Immature natural killer cell (primary cell): ENCODE data around the gene DEGS2. TPM values are rescaled to one million over a fixed set of nuclear protein-coding genes. Genes with fewer than 3 reads are reported as not detected.

Experiments
- DNase-seq, 3 donors: peaks; one replicate each; pipeline ENCODE4 v3.0.0; 2022; ENCODE audit warnings: mixed read lengths in 1 of 3
- H3K27ac Mint-ChIP-seq, 6 donors: one replicate each; pipeline ENCODE4 v1.8.0; 2020; ENCODE audit warnings: mixed read lengths in 6 of 6, mild to moderate bottlenecking in 5 of 6, inconsistent platforms in 4 of 6, moderate library complexity in 3 of 6
- H3K27me3 Mint-ChIP-seq, 3 donors: one replicate each; pipeline ENCODE4 v1.8.0; 2020 to 2021; ENCODE audit warnings: low read depth in 3 of 3, mild to moderate bottlenecking in 3 of 3, mixed read lengths in 3 of 3, moderate library complexity in 3 of 3, inconsistent platforms in 1 of 3
- H3K36me3 Mint-ChIP-seq, 3 donors: one replicate each; pipeline ENCODE4 v1.8.0; 2020; ENCODE audit warnings: mixed read lengths in 3 of 3, inconsistent platforms in 2 of 3, mild to moderate bottlenecking in 2 of 3
- H3K4me1 Mint-ChIP-seq, 2 donors: one replicate each; pipeline ENCODE4 v1.8.0; 2020; ENCODE audit warnings: inconsistent platforms in 2 of 2, mild to moderate bottlenecking in 2 of 2, mixed read lengths in 2 of 2, moderate library complexity in 1 of 2
- H3K4me3 Mint-ChIP-seq, 5 donors: one replicate each; pipeline ENCODE4 v1.8.0; 2020; ENCODE audit warnings: mild to moderate bottlenecking in 5 of 5, mixed read lengths in 5 of 5, inconsistent platforms in 3 of 5, moderate library complexity in 3 of 5
- H3K9me3 Mint-ChIP-seq, 6 donors: one replicate each; pipeline ENCODE4 v1.8.0; 2020; ENCODE audit warnings: mild to moderate bottlenecking in 6 of 6, mixed read lengths in 6 of 6, inconsistent platforms in 4 of 6, moderate library complexity in 3 of 6
- polyA plus RNA-seq, 3 donors: library from polyadenylated mRNA; unstranded; fragments of 300-500 nt; fragmentation: Illumina TruSeq; gene quantifications; one replicate each; pipeline ENCODE4 v1.2.3, GENCODE V29; 2021

The DEGS2 gene
- polyA plus RNA-seq, 3 donors from 2014 or later: 7.8 to 21.7 (median 12.1) TPM

GRCh38 chr14:100117026-100117425 lies 42.4 kb downstream of the DEGS2 start:
- peaks cover 4 to 30% (median 18%) of the 10 kb centered on the region in 3 donors for H3K36me3 Mint-ChIP-seq
- H3K9me3 Mint-ChIP-seq: no peaks in the 10 kb centered on the region
- H3K27me3 Mint-ChIP-seq: peaks cover 0 to 11% (median 3%) of the 10 kb centered on the region in 3 donors

GRCh38 chr14:100116134-100116533 lies 43.3 kb downstream of the DEGS2 start:
- Mint-ChIP-seq H3K4me1 (peaks cover 41 to 69% of the 10 kb centered on the region in 2 donors), H3K27ac (peak overlapping the region in 1 of 6 donors; percentile 53), H3K27me3 (peaks cover 0 to 11% (median 3%) of the 10 kb centered on the region in 3 donors), H3K36me3 (peaks cover 4 to 30% (median 18%) of the 10 kb centered on the region in 3 donors), H3K4me3 (no peak overlapping the region), H3K9me3 (no peaks in the 10 kb centered on the region)
- DNase-seq: no peak

More at GRCh38 chr14:100117026-100117425, 42.4 kb downstream of the DEGS2 start:
- Mint-ChIP-seq H3K27ac (peak overlapping the region in 3 of 6 donors; percentile 57 to 85 (median 74)), H3K4me3 (no peak overlapping the region), H3K4me1 (peaks cover 36 to 60% of the 10 kb centered on the region in 2 donors)
- DNase-seq: no peak

GRCh38 chr14:100115726-100116125 lies 43.7 kb downstream of the DEGS2 start:
- Mint-ChIP-seq H3K27ac (peak overlapping the region in 4 of 6 donors; percentile 44 to 53 (median 52)), H3K4me3 (no peak overlapping the region), H3K27me3 (peaks cover 0 to 11% (median 3%) of the 10 kb centered on the region in 3 donors), H3K4me1 (peaks cover 43 to 71% of the 10 kb centered on the region in 2 donors), H3K9me3 (no peaks in the 10 kb centered on the region), H3K36me3 (peaks cover 4 to 30% (median 18%) of the 10 kb centered on the region in 3 donors)
- no peak for DNase-seq

- Mint-ChIP-seq H3K4me3 (no peak overlapping the region), H3K9me3 (no peaks in the 10 kb centered on the region), H3K4me1 (peaks cover 46 to 71% of the 10 kb centered on the region in 2 donors), H3K27me3 (peaks cover 0 to 11% (median under 1%) of the 10 kb centered on the region in 3 donors), H3K27ac (peak overlapping the region in 5 of 6 donors; percentile 44 to 53 (median 53)), H3K36me3 (peaks cover 4 to 32% (median 15%) of the 10 kb centered on the region in 3 donors)
- DNase-seq: no peak
These were observed 44.2 kb downstream of the DEGS2 start for GRCh38 chr14:100115236-100115635.

GRCh38 chr14:100114109-100114765 lies 45.2 kb downstream of the DEGS2 start:
- no peak for DNase-seq
- peak overlapping the region in 5 of 6 donors; percentile 39 to 64 (median 55) for H3K27ac Mint-ChIP-seq
- H3K9me3 Mint-ChIP-seq: no peaks in the 10 kb centered on the region
- H3K4me1 Mint-ChIP-seq: peaks cover 50 to 78% of the 10 kb centered on the region in 2 donors
- peaks cover 4 to 36% (median 14%) of the 10 kb centered on the region in 3 donors for H3K36me3 Mint-ChIP-seq
- no peak overlapping the region for H3K4me3 Mint-ChIP-seq
- peaks cover 0 to 6% (median 0%) of the 10 kb centered on the region in 3 donors for H3K27me3 Mint-ChIP-seq

- DNase-seq: no peak
- H3K4me3 Mint-ChIP-seq: no peak overlapping the region
- H3K9me3 Mint-ChIP-seq: no peaks in the 10 kb centered on the region
- peaks cover 4 to 47% (median 15%) of the 10 kb centered on the region in 3 donors for H3K36me3 Mint-ChIP-seq
- H3K4me1 Mint-ChIP-seq: peaks cover 66 to 87% of the 10 kb centered on the region in 2 donors
- peak overlapping the region; percentile 48 to 87 (median 78) for H3K27ac Mint-ChIP-seq
- peaks cover 0 to 8% (median 2%) of the 10 kb centered on the region in 3 donors for H3K27me3 Mint-ChIP-seq
These were observed 47.3 kb downstream of the DEGS2 start for GRCh38 chr14:100111931-100112704.

GRCh38 chr14:100110816-100111215 lies 48.6 kb downstream of the DEGS2 start:
- no peaks in the 10 kb centered on the region for H3K9me3 Mint-ChIP-seq
- peaks cover 0 to 13% (median 2%) of the 10 kb centered on the region in 3 donors for H3K27me3 Mint-ChIP-seq
- H3K27ac Mint-ChIP-seq: peak overlapping the region; percentile 51 to 87 (median 73)
- DNase-seq: peak in 1 of 3 donors; percentile 19
- H3K4me3 Mint-ChIP-seq: peak overlapping the region in 1 of 5 donors; percentile 4
- peaks cover 0 to 52% (median 12%) of the 10 kb centered on the region in 3 donors for H3K36me3 Mint-ChIP-seq
- peaks cover 76 to 92% of the 10 kb centered on the region in 2 donors for H3K4me1 Mint-ChIP-seq

- Mint-ChIP-seq H3K4me1 (peaks cover 88 to 95% of the 10 kb centered on the region in 2 donors), H3K4me3 (peak overlapping the region in 2 of 5 donors; percentile 13 to 68), H3K27ac (peak overlapping the region; percentile 86 to 98 (median 98)), H3K9me3 (no peaks in the 10 kb centered on the region), H3K36me3 (peaks cover 0 to 49% (median 17%) of the 10 kb centered on the region in 3 donors), H3K27me3 (peaks cover 0 to 10% (median 2%) of the 10 kb centered on the region in 3 donors)
- no peak for DNase-seq
These were observed 49.9 kb downstream of the DEGS2 start for GRCh38 chr14:100109594-100109955.

- Mint-ChIP-seq H3K27ac (peak overlapping the region; percentile 86 to 98 (median 98)), H3K4me3 (peak overlapping the region; percentile 67 to 77 (median 74)), H3K36me3 (peaks cover under 1 to 53% (median 23%) of the 10 kb centered on the region in 3 donors), H3K27me3 (peaks cover 0 to 10% (median 2%) of the 10 kb centered on the region in 3 donors), H3K4me1 (peaks cover 94 to 98% of the 10 kb centered on the region in 2 donors), H3K9me3 (no peaks in the 10 kb centered on the region)
- DNase-seq: no peak
These were observed 50.4 kb downstream of the DEGS2 start for GRCh38 chr14:100108840-100109593.

GRCh38 chr14:100108042-100108825 lies 51.2 kb downstream of the DEGS2 start:
- Mint-ChIP-seq H3K36me3 (peaks cover 8 to 59% (median 28%) of the 10 kb centered on the region in 3 donors), H3K4me3 (peak overlapping the region; percentile 67 to 77 (median 74)), H3K27ac (peak overlapping the region; percentile 86 to 98 (median 98)), H3K27me3 (peaks cover 0 to 8% (median 2%) of the 10 kb centered on the region in 3 donors), H3K4me1 (peaks cover 95 to 98% of the 10 kb centered on the region in 2 donors), H3K9me3 (no peaks in the 10 kb centered on the region)
- peak; percentile 82 to 83 (median 83) for DNase-seq

- Mint-ChIP-seq H3K4me3 (peak overlapping the region; percentile 60 to 75 (median 68)), H3K9me3 (no peaks in the 10 kb centered on the region), H3K27ac (peak overlapping the region; percentile 86 to 98 (median 98)), H3K36me3 (peaks cover 9 to 55% (median 27%) of the 10 kb centered on the region in 3 donors), H3K4me1 (peaks cover 95 to 98% of the 10 kb centered on the region in 2 donors), H3K27me3 (peaks cover 0 to 9% (median 2%) of the 10 kb centered on the region in 3 donors)
- DNase-seq: no peak
These were observed 52.2 kb downstream of the DEGS2 start for GRCh38 chr14:100107236-100107635.
